ENCODE results near the gene ZNF132.

Gene ZNF132

DNA sequence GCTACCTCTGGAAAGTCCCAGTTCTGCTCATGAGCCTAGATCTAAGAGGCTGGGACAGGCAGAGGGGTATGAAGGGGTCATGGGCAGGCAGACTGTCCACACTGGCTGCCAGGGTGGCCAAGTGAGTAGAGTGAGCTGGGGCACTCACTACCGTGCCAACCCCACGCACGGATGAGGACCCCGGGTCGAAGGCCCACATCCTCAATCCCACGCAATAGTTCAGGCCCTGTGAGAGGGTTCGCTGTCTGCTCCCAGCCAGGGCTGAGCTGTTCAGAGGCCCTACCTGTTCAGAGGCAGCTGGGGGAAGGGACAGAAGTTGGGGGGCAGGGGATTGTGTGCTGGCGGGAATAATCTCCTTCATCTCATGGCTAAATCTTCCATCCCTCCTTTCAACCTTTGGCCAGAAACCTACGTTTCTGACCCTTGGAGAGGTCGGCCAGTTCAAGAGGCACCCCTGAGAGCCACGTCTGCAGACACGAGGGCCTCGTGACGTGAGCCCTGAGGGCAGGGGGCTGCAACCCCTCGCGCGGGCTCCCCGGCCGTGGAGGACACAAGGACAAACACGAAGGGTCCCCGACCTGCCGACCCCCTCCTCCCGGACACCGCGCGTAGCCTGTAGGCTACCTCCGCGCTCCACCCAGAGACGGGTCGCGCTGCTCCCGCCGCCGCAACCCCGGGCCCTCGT is 53.9 kb downstream of the ZNF132 start:
- peak; percentile 63 to 66 for DNase-seq

DNA sequence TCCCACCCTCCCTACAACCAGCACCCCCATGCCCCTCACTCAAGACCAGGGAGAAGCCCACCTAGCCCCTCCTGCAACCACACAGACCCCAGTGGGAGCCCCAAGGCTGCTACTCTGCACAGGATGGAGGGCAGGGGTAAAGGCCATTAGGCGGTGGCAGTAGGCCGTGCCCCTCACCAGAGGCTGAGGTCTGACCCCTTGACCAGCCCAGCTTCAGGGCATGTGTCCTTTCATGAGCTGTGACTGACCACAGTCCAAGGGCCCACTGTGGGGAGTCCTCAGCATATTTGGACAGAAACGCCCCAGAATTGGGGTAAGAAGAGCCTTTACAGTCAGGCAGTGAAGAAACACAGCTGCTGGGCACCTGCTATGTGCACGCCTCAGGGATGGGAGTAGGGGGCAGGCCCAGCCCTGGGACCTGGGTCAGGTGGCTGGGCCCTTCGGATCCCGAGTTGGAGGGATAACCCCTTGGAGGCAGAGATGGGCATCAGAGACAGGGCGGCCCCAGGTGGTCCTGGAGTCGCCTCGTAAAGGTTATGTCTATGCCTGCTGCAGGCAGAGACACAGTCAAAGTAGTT is 54.6 kb downstream of the ZNF132 start:
- no peak for DNase-seq

DNA sequence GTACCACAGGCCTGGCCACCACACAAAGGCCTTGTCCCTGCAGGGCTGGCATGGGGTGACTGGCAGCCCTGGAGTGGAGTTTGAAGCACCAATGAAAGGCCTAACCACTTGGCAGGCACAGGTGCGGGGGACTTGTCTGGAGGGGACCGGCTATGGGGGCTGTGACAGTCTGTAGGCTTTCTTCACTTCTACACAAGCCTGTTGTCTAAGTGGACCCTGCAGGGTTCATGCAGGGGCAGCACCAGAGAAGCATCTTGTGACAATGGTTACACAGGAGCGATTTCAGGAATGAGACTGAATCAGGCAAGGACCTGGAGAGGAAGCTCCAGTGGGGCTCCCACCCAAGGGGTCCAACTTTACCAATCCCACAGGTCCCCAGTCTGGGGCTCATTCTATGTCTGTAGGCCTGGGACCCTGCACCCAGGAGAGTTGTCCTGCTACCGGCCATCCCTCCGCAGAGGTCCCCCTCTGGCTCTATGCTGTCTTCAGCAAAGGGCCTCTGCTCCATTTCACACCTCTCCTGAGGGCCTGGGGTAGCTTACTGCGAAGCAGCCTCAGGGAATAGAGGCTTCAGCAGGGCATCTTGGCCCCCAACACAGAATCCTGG is 56.9 kb downstream of the ZNF132 start:
- no peak for DNase-seq

All from activated T-cell treated with anti-CD3 and anti-CD28 coated beads, Interleukin-2, amount 50 U/mL, for 48 hours (primary cell).